Stimulated activated CD4-positive, alpha-beta T cell treated with anti-CD3 and anti-CD28 coated beads, Interleukin-15, amount 100 ng/mL, for 1 hour (primary cell): Measurements from ENCODE around the gene BEST4.
A peak's percentile ranks its signal among the peaks of the same experiment; 100 is the strongest.
"Not testable (repeated sequence)": the region's sequence is repeated elsewhere in the genome, so short reads cannot be mapped to it uniquely, and the experiment has no call there.

ENCODE experiments used
- DNase-seq, 2 donors: peaks; one replicate each; pipeline ENCODE4 v3.0.0-alpha.2; 2020; ENCODE audit warnings: low read depth in 1 of 2, low spot score in 1 of 2

Gene BEST4

GRCh38 chr1:44819608-44820327 lies 31.8 kb upstream of the BEST4 start:
- peak; percentile 65 to 71 for DNase-seq

DNA sequence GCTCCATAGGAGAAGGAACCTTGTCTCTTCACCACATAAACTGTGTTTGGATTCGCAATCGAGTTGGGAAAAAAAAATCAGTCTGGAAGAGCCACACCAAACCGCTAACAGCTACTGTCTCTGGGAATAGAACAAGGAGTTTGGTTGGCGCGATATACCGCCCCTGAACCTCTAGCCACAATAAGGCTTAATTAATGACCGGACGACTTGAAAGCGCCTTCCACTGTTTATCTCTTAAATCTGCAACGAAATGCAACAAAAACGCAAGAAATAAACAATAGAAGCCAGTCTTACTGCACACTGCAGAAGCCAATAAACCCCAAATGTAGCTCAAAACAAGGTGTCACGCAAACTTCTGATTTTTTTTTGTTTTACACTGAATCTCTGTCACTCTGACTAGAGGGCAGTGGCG lies 31.2 kb upstream of the BEST4 start:
- DNase-seq: peak in 1 of 2 donors; percentile 1

- no peak for DNase-seq
These were observed 30.0 kb upstream of the BEST4 start for GRCh38 chr1:44817771-44818495.

- no peak for DNase-seq
These were observed 29.3 kb upstream of the BEST4 start for GRCh38 chr1:44817307-44817706.

DNA sequence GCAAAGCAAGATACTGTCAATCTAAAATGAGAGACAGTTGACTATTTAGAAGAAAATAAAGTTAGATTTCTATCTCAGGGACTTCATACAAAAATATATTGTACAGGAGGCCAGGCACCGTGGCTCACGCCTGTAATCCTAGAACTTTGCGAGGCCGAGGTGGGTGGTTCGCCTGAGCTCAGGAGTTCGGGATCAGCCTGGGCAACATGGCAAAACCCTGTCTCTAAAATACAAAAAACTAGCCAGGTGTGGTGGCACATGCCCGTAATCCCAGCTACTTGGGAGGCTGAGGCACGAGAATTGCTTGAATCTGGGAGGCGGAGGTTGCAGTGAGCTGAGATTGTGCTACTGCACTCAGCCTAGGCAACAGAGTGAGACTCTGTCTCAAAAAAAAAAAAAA lies 28.0 kb upstream of the BEST4 start:
- not testable (repeated sequence) for DNase-seq

DNA sequence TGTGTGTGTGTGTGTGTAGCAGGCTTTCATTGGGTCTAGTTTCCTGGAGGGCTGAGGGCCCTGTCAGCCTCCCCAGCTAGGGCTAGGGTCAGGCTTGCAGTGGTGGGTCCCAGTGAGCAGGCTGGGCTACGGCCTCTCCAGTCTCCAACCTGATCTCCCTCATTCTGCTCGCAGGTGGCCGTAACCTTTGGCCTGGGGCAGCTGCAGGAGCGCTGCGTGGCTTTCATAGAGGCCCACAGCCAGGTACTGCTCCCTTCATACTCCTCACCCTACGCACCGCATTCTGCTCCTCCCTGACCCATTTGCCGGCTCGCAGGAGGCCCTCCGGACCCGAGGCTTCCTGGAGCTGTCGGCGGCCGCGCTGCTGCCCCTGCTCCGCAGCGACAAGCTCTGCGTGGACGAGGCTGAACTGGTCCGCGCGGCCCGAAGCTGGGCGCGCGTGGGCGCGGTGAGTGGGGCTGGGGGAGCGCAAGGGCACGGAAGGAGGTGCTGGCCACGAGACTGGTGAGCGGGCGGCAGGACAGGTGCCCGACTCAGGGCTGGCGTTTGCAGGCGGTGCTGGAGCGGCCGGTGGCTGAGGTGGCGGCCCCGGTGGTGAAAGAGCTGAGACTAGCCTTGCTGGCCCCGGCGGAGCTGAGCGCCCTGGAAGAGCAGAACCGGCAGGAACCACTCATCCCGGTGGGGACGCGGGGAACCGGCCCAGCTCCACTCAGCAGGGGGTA lies 25.0 kb upstream of the BEST4 start:
- DNase-seq: no peak

DNA sequence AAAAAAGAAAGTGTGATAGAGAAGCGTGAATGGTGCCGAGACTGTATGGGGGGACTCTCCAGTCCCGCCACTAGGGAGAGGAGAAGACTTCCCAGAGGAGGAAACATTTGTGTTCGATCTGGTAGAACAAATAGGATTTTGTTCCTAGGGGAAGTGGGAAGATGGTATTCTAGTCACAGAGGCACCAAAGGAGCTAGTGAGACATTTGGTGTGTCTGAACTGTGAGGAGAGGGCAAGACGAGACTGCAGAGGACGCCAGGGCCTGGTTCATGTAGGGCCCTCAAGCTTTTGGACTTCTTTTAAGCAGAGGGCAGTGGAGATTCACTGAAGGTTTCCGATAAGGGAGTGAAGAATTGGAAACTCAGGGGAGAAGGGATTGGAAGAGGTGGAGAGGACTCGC lies 23.3 kb upstream of the BEST4 start:
- no peak for DNase-seq

- not testable (repeated sequence) for DNase-seq
These were observed 22.8 kb upstream of the BEST4 start for GRCh38 chr1:44810762-44811105.

DNA sequence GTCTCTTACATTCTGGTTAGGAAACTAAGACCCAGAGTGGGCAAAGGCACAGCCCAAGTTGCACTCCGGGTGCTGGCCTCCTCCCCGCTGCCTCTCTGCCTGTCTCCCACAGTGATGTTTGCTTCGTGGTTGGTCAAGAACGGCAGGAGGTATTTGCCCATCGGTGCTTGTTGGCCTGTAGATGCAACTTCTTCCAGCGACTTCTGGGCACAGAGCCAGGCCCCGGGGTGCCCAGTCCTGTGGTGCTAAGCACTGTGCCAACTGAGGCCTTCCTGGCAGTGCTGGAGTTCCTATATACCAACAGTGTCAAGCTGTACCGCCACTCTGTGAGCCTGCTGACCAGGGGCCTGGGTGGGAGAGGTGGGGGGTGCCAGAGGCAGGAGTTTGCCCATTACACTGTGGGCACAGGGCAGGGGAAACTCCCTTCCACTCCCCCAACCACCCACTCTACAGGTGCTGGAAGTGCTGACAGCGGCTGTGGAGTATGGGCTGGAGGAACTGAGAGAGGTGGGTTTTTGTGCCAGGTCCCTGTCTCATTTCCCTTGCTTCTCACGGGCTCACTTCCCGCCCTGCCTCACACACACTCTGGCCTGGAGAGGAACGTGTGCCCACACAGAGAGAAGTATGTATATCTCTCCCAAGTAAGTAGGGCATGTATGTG lies 22.3 kb upstream of the BEST4 start:
- no peak for DNase-seq

DNA sequence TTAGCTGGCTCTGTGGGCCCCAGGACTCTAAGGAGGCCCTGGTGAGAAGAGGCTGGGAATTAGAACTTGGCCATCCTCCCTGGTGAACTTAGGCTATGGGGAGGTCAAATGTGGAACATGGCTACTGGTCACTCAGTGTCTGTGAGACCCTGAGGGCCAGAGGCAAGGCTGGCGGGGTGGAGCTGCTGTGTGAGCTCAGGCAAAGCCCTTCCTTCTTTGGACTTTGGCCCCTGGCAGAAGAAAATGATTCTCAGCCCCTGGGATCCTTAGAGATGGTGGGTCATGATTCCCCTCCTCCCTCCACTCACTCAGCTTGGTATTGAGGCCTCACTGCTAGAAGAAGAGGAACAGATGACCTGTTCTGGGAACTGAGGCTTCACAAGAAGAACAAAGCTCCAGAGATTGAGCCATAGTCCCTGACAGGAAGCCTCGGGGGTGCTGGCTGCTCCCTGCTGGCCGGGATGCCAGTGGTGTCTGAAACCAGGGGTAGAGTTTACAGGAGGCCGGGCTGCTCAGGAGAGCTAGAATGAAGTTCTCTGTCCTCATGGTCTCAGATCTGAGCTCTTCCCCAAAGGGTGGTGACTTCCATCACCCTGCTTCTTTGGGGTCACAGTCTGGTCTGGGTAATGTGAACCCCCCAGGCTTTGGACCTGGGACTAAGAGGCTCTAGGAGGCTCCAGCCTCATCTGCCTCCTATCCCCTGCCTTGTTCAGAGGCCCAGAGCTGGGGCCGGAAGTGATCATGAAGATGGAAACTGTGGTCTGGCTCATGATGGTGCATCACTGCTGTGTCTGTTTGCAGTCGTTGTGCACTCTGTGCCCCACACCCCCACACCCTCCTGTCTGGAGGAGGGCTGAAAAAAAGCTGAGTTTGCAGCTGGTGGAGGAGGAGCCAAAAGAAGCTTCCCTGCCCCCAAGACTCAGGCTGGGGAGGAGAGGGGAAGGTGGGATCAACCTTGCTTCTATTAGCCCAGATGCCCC lies 21.3 kb upstream of the BEST4 start:
- peak; percentile 67 to 81 for DNase-seq

DNA sequence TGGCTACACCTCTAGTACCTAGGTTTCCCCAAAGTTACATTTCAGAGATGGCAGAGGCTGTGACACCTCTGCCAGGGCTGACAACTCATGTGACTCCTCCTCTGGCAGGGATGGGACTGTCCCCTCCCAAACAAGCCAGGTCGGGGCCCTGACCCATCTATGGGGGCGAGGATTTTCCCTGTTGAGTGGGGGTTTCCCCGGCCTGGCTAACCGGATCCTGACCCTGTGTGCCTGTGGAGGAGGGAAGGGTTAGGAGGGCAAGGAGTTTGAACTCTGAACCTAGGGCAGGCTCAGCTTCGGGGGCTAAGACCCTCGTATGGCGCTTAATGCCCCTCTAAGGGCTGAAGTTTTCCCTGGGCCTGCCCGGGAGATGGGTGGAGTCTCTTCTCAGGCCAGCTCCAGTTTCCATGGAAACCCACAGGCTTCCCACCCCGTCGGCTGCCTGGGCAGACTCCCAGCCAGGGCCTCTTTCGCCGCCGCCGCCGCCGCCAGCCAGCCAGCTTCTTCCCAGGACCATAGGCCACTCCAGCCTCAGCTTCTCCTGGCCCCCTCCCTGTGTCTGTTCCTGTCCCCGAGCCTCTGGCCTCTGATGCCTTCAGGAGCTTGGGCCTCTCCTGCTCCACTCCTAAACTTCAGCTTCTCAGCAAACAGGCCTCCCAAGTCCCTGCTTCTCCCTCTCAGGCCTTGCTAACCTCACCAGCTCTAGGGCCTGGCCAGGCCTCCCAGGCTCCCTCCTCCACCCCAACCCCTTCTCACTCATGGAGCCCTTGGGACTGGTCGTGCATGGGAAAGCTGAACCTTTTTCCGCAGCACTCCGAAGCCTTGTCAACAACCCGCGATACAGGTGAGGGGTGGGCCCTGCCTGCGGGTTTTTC lies 20.3 kb upstream of the BEST4 start, which contains the start of gene BTBD19:
TSS of gene BTBD19 (plus strand) at position 461 of the 875 bp plus-strand sequence. CDS start at position 759, 298 bp downstream.
- peak in 1 of 2 donors; percentile 71 for DNase-seq

- peak; percentile 67 to 83 for DNase-seq
These were observed 19.5 kb upstream of the BEST4 start for GRCh38 chr1:44807364-44808062.

- DNase-seq: no peak
These were observed 18.9 kb upstream of the BEST4 start, which contains the start of gene DYNLT4 for GRCh38 chr1:44806704-44807363. Gene DYNLT4 (minus strand): TSS chr1:44807351. CDS start chr1:44806668, 683 bp downstream.

DNA sequence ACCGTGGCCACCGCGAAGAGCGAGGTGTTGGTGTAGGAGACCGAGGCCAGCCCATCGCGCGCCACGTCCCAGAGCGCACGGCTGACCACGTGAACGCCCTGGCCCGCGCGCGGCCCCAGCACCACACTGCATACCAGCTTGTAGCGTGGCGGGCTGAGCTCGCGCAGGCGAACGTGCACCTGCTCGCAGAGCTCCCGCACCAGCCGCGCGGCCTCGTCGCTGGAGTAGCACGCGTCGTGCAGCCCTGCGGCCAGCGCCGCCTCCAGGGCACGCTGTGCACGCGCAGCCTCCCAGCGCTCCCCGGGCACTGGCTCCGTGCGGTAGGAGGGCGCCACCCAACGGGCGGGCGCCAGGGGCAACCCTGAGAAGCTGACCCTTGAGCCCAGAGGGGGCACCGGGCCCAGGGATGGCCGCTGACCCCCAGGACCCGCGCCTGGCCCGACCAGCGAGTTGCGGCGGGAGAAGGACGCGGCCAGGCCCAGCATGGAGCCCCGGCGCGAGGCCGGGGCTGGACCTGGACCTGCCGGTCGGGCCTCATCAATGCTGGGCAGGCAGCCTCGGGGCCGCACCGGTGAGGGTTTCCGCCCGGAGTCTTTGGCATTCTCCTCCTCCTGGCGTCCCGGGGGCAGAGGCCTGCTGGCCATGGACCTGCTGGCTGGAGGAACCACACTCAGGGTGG lies 18.2 kb upstream of the BEST4 start:
- no peak for DNase-seq

DNA sequence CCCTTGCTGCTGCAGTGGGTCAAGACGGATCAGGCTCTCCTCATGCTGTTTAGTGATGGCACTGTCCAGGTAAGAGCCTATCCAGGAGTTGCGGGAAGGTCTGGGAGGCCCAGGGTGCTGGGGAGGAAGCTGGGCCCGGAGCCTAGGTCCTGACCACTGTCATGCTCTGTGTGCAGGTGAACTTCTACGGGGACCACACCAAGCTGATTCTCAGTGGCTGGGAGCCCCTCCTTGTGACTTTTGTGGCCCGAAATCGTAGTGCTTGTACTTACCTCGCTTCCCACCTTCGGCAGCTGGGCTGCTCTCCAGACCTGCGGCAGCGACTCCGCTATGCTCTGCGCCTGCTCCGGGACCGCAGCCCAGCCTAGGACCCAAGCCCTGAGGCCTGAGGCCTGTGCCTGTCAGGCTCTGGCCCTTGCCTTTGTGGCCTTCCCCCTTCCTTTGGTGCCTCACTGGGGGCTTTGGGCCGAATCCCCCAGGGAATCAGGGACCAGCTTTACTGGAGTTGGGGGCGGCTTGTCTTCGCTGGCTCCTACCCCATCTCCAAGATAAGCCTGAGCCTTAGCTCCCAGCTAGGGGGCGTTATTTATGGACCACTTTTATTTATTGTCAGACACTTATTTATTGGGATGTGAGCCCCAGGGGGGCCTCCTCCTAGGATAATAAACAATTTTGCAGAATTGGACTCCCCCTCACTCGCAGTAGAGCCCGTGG lies 17.5 kb upstream of the BEST4 start:
- DNase-seq: no peak

DNA sequence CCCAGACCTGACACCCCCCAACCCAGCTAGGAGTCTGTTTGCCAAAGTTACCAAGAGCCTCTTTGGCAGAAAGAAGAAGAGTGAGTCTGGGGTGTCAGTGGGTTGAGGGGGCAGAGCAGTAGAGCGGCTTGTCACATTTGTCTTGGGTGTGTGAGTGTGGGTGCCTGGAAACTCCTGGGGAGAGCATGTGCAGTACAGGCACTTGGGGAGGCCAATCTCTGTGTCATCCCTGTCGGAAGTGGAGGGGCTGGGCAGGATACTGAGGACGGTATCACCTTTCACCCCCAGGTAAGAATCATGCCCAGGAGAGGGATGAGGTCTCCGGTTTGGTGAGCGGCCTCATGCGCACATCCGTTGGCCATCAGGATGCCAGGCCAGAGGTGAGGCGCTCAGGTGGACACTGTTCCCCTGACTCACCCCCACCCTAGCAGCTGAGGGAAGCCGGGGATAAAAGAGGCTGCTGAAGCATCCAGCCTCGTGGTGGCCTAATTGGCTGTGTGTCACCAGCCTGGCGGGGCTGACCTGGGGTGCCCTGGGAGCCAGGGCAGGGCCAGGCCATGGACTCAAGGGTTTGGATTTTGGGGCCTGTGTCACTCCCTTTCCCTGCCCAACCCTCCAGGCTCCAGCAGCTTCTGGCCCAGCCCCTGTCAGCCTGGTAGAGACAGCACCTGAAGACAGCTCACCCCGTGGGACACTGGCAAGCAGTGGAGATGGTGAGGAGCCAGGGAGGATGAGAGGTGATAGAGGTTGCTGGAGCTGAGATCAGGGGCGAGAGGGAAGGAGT lies 15.5 kb upstream of the BEST4 start:
- DNase-seq: no peak
